GM19238 (cell line): Measurements from ENCODE around the gene STOML1.

ENCODE experiments used
- DNase-seq: peaks from one replicate; pipeline ENCODE4 v3.0.0; 2011; ENCODE audit warnings: low spot score; ENCODE audit not compliant: insufficient read length

STOML1 gene

DNA sequence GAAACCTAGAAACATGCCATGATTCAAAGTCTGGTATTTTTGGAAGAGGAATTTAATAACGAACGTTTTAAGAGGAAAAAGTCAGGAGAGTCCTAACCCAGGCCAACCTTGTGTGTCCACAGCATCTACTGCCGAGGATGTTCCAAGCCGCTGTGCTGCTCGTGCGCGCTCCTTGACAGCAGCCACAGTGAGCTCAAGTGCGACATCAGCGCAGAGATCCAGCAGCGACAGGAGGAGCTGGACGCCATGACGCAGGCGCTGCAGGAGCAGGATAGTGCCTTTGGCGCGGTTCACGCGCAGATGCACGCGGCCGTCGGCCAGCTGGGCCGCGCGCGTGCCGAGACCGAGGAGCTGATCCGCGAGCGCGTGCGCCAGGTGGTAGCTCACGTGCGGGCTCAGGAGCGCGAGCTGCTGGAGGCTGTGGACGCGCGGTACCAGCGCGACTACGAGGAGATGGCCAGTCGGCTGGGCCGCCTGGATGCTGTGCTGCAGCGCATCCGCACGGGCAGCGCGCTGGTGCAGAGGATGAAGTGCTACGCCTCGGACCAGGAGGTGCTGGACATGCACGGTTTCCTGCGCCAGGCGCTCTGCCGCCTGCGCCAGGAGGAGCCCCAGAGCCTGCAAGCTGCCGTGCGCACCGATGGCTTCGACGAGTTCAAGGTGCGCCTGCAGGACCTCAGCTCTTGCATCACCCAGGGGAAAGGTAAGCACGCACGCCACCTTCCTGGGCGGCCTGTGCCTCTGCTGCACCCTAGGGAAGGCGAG lies 30.8 kb upstream of the STOML1 start:
- DNase-seq = no peak

GRCh38 chr15:74019734-74020133 lies 27.6 kb upstream of the STOML1 start:
- DNase-seq = no peak

- no peak for DNase-seq
Measured at GRCh38 chr15:74013374-74013894, 21.3 kb upstream of the STOML1 start.

DNA sequence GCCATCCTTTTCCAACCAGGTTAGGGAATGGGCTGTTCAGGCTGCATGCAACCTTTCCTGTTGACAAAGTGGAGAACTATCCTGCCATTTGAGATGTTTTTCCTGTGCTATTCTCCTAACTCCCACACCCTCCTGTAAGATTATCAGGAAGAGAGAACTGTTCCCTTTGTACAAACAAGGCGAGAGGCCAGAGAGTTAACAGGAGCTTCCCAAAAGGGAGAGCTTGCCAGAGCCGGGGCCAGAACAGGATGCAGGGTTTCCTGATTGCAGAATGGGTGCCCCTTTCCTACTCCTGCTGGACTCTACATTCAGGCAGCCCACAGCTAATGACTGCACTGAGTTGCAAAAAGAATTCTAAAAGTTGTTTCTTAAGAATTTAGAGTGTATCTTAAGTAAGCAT lies 19.5 kb upstream of the STOML1 start:
- DNase-seq = no peak

- no peak for DNase-seq
Measured at GRCh38 chr15:74010929-74011540, 18.9 kb upstream of the STOML1 start.

DNA sequence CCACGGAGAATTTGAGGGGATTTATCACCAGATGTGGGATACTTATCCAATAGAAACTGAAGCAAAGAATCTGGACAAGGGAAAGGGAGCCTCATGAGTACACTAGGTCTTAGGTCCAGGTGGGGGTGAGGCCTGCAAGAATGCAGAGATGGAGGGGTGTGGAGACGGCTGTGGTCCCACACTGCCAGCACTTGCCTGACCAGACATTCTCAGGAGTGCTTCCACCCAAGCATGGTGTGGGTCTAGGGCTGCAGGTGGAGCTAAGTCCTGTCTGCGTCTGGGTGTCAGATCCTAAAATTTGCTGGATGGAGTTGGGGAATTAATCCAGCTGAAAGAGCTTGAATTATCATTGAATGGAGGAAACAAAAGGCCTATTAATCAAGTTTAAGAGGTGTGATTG lies 16.8 kb upstream of the STOML1 start:
- no peak for DNase-seq

- DNase-seq = no peak
Measured at GRCh38 chr15:74007820-74008371, 15.8 kb upstream of the STOML1 start.

GRCh38 chr15:74006774-74007639 lies 14.9 kb upstream of the STOML1 start:
- no peak for DNase-seq

DNA sequence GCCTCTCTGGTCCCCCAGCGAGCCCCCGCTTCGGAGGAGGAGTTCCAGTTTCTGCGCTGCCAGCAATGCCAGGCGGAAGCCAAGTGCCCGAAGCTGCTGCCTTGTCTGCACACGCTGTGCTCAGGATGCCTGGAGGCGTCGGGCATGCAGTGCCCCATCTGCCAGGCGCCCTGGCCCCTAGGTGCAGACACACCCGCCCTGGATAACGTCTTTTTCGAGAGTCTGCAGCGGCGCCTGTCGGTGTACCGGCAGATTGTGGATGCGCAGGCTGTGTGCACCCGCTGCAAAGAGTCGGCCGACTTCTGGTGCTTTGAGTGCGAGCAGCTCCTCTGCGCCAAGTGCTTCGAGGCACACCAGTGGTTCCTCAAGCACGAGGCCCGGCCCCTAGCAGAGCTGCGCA lies 5.9 kb upstream of the STOML1 start:
- no peak for DNase-seq

DNA sequence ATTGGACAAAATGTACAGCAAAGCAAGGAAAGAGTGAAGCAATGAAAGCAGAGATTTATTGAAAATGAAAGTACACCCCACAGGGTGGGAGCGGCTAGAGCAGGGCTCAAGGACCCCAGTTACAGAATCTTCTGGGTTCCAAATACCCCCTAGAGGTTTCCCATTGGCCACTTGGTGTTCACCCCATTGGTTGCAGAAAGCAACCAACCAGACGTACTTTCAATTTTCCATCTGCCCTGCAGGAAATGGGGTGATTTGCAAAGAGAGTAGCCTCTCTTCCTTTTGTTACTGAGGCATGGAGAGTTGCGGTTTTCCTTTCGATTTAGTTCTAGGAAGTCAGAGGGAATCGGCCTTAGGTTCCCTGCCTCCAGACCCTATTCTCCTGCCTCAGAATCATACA lies 4.8 kb upstream of the STOML1 start:
- DNase-seq = no peak

GRCh38 chr15:73996267-73996666 lies 4.2 kb upstream of the STOML1 start:
- no peak for DNase-seq

DNA sequence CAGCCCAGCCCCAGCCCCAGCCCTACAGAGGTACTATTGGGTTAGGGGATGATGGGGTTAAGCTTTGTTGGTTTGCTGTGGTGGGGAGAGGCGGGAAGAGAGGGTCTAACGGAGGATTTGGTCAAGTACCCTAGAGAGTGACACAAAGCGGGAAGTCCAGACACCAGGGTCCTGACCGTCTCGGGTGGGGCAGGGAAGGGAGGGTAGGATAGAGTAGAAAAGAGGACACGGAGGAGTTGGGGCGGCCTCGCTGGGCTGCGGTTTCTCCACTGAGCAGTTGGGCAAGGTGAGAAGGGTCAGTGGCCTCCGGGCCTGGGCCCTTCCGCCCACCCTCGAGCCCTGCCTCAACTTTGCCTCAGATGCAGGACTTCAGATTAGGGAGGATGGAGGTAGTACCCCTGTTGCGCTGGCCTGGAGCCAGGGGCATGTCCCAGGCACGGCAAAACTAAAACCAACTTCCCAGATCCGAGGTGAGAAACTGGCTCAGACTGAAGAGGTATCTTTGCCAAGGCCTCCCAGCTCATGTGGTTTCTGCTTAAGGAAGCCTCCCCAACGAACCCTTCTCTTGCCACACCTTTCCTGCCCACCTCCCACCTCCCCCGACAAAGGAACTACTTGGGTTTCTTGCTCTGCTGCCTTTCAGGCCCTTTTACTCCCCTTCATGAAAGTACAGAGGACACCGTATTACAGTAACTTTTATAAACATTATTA lies 3.0 kb upstream of the STOML1 start:
- DNase-seq = no peak

DNA sequence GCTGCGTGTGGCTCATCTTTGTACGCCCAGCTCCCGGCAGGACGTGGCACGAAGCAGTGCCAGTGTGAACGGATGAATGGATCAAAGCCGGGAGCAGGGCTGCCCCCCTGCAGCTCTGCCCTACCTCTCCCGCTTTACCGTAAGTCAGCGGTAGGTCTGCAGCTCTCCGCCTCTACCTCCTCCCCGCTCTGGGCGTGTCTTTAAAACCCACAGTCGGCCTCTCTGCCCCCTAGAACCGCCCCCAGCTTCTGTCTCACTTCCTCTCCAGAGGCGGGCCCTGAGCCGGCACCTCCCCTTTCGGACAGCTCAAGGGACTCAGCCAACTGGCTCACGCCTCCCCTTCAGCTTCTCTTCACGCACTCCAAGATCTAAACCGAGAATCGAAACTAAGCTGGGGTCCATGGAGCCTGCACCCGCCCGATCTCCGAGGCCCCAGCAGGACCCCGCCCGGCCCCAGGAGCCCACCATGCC lies 2.4 kb upstream of the STOML1 start, which contains the start of gene PML:
Gene PML (plus strand): TSS at position 304 of the 471 bp plus-strand sequence. CDS start 97 bp downstream, at position 401.
- peak; percentile 97 for DNase-seq

GRCh38 chr15:73993211-73993994 lies 1.3 kb upstream of the STOML1 start:
- no peak for DNase-seq

- no peak for DNase-seq
Measured at GRCh38 chr15:73992594-73992898, 451 bp upstream of the STOML1 start.

GRCh38 chr15:73991260-73991659 lies 835 bp downstream of the STOML1 start:
- no peak for DNase-seq

- no peak for DNase-seq
Measured at GRCh38 chr15:73990250-73991005, 1.7 kb downstream of the STOML1 start.

DNA sequence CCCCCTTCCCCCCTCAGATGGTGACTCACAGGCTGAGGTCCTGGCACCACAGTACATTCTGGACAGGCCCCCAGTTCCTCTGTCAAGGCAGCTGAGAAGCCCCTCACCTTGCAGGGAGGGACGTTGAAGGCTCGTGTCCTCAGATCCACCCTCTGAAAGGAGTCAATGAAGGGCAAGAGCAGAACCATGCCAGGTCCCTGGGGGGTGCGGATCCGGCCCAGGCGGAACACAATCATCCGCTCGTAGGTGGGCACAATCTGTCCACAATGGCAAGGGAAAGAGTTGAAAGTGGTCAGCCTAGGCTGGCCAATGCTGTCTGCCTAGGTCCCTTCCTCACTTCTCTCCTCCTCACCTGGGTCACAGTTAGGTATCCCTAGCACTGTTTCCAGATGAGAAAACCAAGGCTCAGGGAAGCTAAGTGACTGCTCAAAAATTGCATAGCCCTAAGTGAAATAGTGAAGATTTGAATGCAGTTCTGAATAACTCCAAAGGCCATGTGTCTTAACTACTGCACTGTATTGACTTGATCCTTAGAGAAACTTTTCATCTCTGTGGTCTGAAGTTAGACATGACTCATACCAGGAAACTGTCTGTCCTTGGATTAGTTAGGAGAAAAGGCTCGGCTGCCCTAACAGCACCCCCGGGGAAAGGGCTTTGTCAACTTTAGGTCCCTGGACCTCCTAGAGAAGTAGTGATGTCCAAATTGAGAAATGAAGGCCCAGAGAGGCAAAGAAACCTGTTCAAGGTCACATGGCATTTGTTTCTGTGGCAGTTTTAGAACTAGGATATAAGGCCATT lies 2.9 kb downstream of the STOML1 start:
- DNase-seq = no peak
